PFSK-1 (cell line): ENCODE results near the gene VAT1L.

Source experiments
- POLR2AphosphoS5 ChIP-seq: IDR thresholded peaks from 2 replicates; pipeline ENCODE4 v1.6.1; 2012; ENCODE audit warnings: low read depth, mild to moderate bottlenecking, control low read depth, low read length, moderate library complexity
- SIN3A ChIP-seq: IDR thresholded peaks from 2 replicates; pipeline ENCODE4 v1.6.1; 2012; ENCODE audit warnings: mild to moderate bottlenecking, low read length, moderate library complexity, borderline replicate concordance; ENCODE audit not compliant: insufficient read depth
- TAF1 ChIP-seq: IDR thresholded peaks from 2 replicates; pipeline ENCODE4 v1.6.1; 2012; ENCODE audit warnings: low read length, control low read depth, borderline replicate concordance; ENCODE audit not compliant: insufficient read depth
- TF ChIP-seq, protein P1 (sequence below), 2 experiments: IDR thresholded peaks; 2 replicates each; pipeline versions ENCODE4 v1.6.1 to v1.8.0; 2011 to 2012; ENCODE audit warnings: low read depth in 2 of 2, low read length in 2 of 2, control low read depth in 1 of 2, inconsistent platforms in 1 of 2, mild to moderate bottlenecking in 1 of 2, moderate library complexity in 1 of 2; ENCODE audit not compliant: insufficient read depth in 1 of 2

DNA sequence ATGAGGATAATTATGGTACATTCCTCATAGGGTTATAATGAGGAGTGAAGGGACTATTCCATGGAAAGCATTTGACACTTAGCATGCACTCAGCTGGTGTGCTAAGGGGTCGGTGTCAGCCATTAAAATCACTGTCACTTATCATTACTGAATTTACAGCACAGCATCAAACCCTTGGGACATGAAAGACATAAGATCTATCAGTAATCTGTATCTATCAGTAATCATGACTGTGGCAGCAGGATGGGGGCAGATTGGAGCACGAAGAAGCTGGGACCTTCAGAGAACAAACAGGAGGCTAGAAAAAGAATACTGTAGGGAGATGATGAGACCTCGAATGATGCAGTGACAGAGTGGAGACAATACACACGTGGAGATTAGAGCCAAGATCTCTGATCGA is 160.5 kb downstream of the VAT1L start:
- TF ChIP-seq TAF1 (no peak), SIN3A (no peak), POLR2AphosphoS5 (no peak)
- TF ChIP-seq, protein P1, sequence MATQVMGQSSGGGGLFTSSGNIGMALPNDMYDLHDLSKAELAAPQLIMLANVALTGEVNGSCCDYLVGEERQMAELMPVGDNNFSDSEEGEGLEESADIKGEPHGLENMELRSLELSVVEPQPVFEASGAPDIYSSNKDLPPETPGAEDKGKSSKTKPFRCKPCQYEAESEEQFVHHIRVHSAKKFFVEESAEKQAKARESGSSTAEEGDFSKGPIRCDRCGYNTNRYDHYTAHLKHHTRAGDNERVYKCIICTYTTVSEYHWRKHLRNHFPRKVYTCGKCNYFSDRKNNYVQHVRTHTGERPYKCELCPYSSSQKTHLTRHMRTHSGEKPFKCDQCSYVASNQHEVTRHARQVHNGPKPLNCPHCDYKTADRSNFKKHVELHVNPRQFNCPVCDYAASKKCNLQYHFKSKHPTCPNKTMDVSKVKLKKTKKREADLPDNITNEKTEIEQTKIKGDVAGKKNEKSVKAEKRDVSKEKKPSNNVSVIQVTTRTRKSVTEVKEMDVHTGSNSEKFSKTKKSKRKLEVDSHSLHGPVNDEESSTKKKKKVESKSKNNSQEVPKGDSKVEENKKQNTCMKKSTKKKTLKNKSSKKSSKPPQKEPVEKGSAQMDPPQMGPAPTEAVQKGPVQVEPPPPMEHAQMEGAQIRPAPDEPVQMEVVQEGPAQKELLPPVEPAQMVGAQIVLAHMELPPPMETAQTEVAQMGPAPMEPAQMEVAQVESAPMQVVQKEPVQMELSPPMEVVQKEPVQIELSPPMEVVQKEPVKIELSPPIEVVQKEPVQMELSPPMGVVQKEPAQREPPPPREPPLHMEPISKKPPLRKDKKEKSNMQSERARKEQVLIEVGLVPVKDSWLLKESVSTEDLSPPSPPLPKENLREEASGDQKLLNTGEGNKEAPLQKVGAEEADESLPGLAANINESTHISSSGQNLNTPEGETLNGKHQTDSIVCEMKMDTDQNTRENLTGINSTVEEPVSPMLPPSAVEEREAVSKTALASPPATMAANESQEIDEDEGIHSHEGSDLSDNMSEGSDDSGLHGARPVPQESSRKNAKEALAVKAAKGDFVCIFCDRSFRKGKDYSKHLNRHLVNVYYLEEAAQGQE (IDR thresholded peaks at IDR 0.05; ENCODE audit: insufficient read depth in 1 of 2, low read depth in 2 of 2, low read length in 2 of 2): no peak
